OCI-LY7 (cell line): ENCODE measurements around the gene MTUS2. TPM values are rescaled to one million over a fixed set of nuclear protein-coding genes. Genes with fewer than 3 reads are reported as not detected.

Source experiments
- BruUV-seq: library from RNA; stranded (reverse); fragments of 400-500 nt; replicated peaks from 2 replicates; lab custom pipeline; 2021; lab: Mats Ljungman, UMichigan
- CTCF ChIA-PET: fragments of 300-600 bp; sonication (Branson Sonifier 250); formaldehyde crosslinking; loops from one replicate; lab custom pipeline; 2022; ENCODE audit warnings: antibody characterized with exemption; ENCODE audit not compliant: unreplicated experiment; lab: Charles Lee
- POLR2A ChIA-PET: fragments of 300-600 bp; sonication (Branson Sonifier 250); formaldehyde crosslinking; loops from one replicate; lab custom pipeline; 2022; ENCODE audit warnings: antibody characterized with exemption; lab: Charles Lee
- DNase-seq: peaks from one replicate; pipeline ENCODE4 v3.0.0-alpha.2; 2015; ENCODE audit warnings: low spot score
- H2AFZ ChIP-seq: fragments of 200-600 bp; sonication (generic), shearing (Covaris generic); 2 replicates; pipeline ENCODE4 v1.6.1; 2014; ENCODE audit warnings: mild to moderate bottlenecking, antibody characterized with exemption, low read length, moderate library complexity
- H3K27ac ChIP-seq: fragments of 200-600 bp; sonication (generic); 2 replicates; pipeline ENCODE4 v1.5.1; 2014; ENCODE audit warnings: mixed run types, low read depth, mild to moderate bottlenecking, moderate library complexity, low read length, inconsistent platforms; ENCODE audit not compliant: poor library complexity, severe bottlenecking
- H3K36me3 ChIP-seq: fragments of 200-600 bp; sonication (generic); 2 replicates; pipeline ENCODE4 v1.6.1; 2014; ENCODE audit warnings: mild to moderate bottlenecking, antibody characterized with exemption, low read length, moderate library complexity, mixed read lengths; ENCODE audit not compliant: insufficient read depth
- H3K4me1 ChIP-seq: fragments of 200-600 bp; sonication (generic); 2 replicates; pipeline ENCODE4 v1.5.1; 2014; ENCODE audit warnings: mild to moderate bottlenecking, low read length; ENCODE audit not compliant: insufficient read depth, poor library complexity, severe bottlenecking
- H3K4me2 ChIP-seq: fragments of 200-600 bp; sonication (generic); 2 replicates; pipeline ENCODE4 v1.6.1; 2014; ENCODE audit warnings: mild to moderate bottlenecking, low read length
- H3K4me3 ChIP-seq: fragments of 200-600 bp; sonication (generic); 2 replicates; pipeline ENCODE4 v1.5.1; 2014; ENCODE audit warnings: mild to moderate bottlenecking, low read depth, low read length; ENCODE audit not compliant: poor library complexity, severe bottlenecking
- H3K79me2 ChIP-seq: fragments of 200-600 bp; sonication (generic); 2 replicates; pipeline ENCODE4 v1.6.1; 2016; ENCODE audit warnings: low read depth, mild to moderate bottlenecking, low read length, moderate library complexity, mixed read lengths; ENCODE audit not compliant: insufficient read depth
- H3K9me2 ChIP-seq: fragments of 200-600 bp; sonication (generic); 2 replicates; pipeline ENCODE4 v1.6.1; 2016; ENCODE audit warnings: mild to moderate bottlenecking, low read length, mixed read lengths; ENCODE audit not compliant: insufficient read depth
- H3K9me3 ChIP-seq: fragments of 200-600 bp; sonication (generic); 2 replicates; pipeline ENCODE4 v1.6.1; 2014; ENCODE audit warnings: mild to moderate bottlenecking, mixed run types, low read length, mixed read lengths
- H4K20me1 ChIP-seq: fragments of 200-600 bp; sonication (generic); 2 replicates; pipeline ENCODE4 v1.6.1; 2014; ENCODE audit warnings: mild to moderate bottlenecking, antibody characterized with exemption, low read length, moderate library complexity, mixed read lengths; ENCODE audit not compliant: insufficient read depth
- EZH2phosphoT487 ChIP-seq: fragments of 200-600 bp; sonication (generic); IDR thresholded peaks from 2 replicates; pipeline ENCODE4 v1.6.1; 2018; ENCODE audit warnings: low read depth, borderline replicate concordance, mild to moderate bottlenecking, mixed run types, antibody characterized with exemption, low read length, moderate library complexity, mixed read lengths
- intact Hi-C: fragments of 100-400 bp; cut with micrococcal nuclease; formaldehyde crosslinking; loops from one replicate; pipeline ENCODE4 v1.10.0; 2022; ENCODE audit not compliant: unreplicated experiment
- total RNA-seq, 2 experiments: library from RNA; depleted of rRNA in 1 of 2; stranded (reverse); fragments of >200 nt in 1 of 2; shearing (Covaris generic) in 1 of 2; gene quantifications; 2 replicates each; pipeline ENCODE4 v1.2.3, GENCODE V29; 2014 to 2022
- TF ChIP-seq, protein P1 (sequence below): fragments of 200-600 bp; sonication (generic); conservative IDR thresholded peaks from 2 replicates; pipeline ENCODE4 v1.5.1; 2014; ENCODE audit warnings: mild to moderate bottlenecking, antibody characterized with exemption, low read length, moderate library complexity, mixed read lengths

MTUS2 gene
- total RNA-seq, 2 experiments from 2014 or later: 0.16 to 9.8 TPM

DNA sequence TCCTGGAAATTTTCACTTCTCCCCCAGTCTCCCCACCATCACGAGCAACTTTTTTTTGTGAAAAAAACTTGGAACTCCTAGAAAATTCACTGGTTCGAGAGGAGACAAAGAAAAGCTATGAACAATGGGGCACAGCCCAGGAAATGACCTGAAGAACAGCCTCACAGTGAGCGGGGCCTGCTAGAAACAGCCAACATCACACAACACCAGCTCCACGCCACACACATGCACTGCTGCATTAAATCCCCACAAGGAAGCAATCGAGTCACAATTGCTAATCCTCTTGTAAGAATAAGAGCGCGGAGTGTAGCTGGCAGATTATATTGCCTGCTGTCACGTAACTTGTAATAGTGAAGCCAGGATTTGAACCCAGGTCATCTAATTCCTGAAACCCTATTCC, 726.5 kb downstream of the MTUS2 start:
- intact Hi-C loops: no loop called here
- TF ChIP-seq, protein P1, sequence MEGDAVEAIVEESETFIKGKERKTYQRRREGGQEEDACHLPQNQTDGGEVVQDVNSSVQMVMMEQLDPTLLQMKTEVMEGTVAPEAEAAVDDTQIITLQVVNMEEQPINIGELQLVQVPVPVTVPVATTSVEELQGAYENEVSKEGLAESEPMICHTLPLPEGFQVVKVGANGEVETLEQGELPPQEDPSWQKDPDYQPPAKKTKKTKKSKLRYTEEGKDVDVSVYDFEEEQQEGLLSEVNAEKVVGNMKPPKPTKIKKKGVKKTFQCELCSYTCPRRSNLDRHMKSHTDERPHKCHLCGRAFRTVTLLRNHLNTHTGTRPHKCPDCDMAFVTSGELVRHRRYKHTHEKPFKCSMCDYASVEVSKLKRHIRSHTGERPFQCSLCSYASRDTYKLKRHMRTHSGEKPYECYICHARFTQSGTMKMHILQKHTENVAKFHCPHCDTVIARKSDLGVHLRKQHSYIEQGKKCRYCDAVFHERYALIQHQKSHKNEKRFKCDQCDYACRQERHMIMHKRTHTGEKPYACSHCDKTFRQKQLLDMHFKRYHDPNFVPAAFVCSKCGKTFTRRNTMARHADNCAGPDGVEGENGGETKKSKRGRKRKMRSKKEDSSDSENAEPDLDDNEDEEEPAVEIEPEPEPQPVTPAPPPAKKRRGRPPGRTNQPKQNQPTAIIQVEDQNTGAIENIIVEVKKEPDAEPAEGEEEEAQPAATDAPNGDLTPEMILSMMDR: no peak
- TF ChIP-seq EZH2phosphoT487: no peak
- Histone ChIP-seq H3K4me3 (no peak overlapping the region), H3K9me2 (no peaks in the 10 kb centered on the region), H2AFZ (no peak overlapping the region), H4K20me1 (peaks cover 21% of the 10 kb centered on the region; the same call in 1 of the 2 replicates), H3K4me1 (peaks cover 2% of the 10 kb centered on the region), H3K79me2 (peaks cover 63% of the 10 kb centered on the region), H3K36me3 (peaks cover 94% of the 10 kb centered on the region), H3K27ac (no peak overlapping the region), H3K9me3 (no peaks in the 10 kb centered on the region), H3K4me2 (no peak overlapping the region)
- no peak for DNase-seq
- ChIA-PET POLR2A (no interaction called here), CTCF (interaction anchor here (0.5 kb wide), 1 partner anchor 1018 kb away, joined by 3 read pairs; no protein-coding TSS in a partner anchor)
- no TSS peak for BruUV-seq

DNA sequence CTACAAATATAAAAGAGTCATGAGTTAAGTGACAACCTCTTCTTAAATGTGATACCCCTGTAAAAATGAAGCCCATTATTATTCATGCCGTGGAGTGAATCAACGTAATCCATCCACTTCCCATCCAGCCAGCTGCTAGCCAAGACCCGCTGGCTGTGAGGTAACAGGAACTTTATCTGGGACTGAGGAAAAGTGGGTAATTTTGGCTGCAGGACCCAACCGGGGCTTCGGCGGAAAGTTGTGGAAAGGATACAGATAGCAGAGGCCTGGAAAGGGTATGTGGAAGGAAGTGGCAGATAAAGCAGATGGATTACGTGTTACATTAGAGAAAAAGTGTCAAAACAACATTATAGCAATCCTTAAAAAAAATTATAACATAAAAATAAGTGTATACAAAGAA, 727.0 kb downstream of the MTUS2 start:
- no peaks in the 10 kb centered on the region for H3K4me1 ChIP-seq
- DNase-seq: no peak
- POLR2A ChIA-PET: no interaction called here
- peaks cover 96% of the 10 kb centered on the region for H3K36me3 ChIP-seq
- CTCF ChIA-PET: interaction anchor here (0.5 kb wide), 1 partner anchor 1018 kb away, joined by 3 read pairs; no protein-coding TSS in a partner anchor
- intact Hi-C loops: no loop called here
- TF ChIP-seq, protein P1: no peak
- TF ChIP-seq EZH2phosphoT487: no peak
- H3K4me2 ChIP-seq: no peak overlapping the region
- peaks cover 58% of the 10 kb centered on the region for H3K79me2 ChIP-seq
- no peaks in the 10 kb centered on the region for H3K9me3 ChIP-seq
- H4K20me1 ChIP-seq: peaks cover 21% of the 10 kb centered on the region; the same call in 1 of the 2 replicates
- no peaks in the 10 kb centered on the region for H3K9me2 ChIP-seq
- no peak overlapping the region for H3K4me3 ChIP-seq
- H3K27ac ChIP-seq: no peak overlapping the region
- no peak overlapping the region for H2AFZ ChIP-seq
- BruUV-seq: no TSS peak

DNA sequence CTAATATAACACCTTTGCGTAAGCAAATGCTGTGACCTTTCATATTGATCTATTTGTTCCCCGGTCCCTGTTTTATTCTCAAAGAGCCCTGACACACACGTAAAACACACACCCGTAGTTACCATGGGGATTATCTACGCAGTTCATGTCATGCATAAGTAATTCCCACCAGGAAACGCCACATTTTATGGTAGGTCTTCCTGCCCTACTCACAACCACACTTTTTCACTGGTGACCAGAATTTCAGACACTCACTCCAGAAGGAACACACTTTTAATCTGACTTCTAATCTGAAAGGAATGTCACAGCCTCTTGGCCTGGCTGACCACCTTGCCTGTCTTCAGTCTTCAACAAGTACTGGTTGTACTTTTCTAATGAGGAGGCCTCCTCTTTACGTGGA, 728.6 kb downstream of the MTUS2 start:
- Histone ChIP-seq H4K20me1 (peaks cover 13% of the 10 kb centered on the region; the same call in 1 of the 2 replicates), H3K4me2 (no peak overlapping the region), H3K9me2 (no peaks in the 10 kb centered on the region), H2AFZ (no peak overlapping the region), H3K36me3 (peaks cover 98% of the 10 kb centered on the region), H3K4me1 (no peaks in the 10 kb centered on the region), H3K79me2 (peaks cover 48% of the 10 kb centered on the region), H3K9me3 (no peaks in the 10 kb centered on the region), H3K27ac (no peak overlapping the region), H3K4me3 (no peak overlapping the region)
- no TSS peak for BruUV-seq
- TF ChIP-seq, protein P1: no peak
- ChIA-PET POLR2A (no interaction called here), CTCF (no interaction called here)
- intact Hi-C loops: no loop called here
- no peak for DNase-seq
